Tongue (tissue), 2 donors: ENCODE results near the gene VPREB3. TPM values are rescaled to one million over a fixed set of nuclear protein-coding genes. Genes with fewer than 3 reads are reported as not detected.

ENCODE experiments used
- DNase-seq: peaks from one replicate; pipeline ENCODE4 v3.0.0-alpha.2; 2015
- total RNA-seq: library from RNA; depleted of rRNA; stranded (reverse); fragments of >200 nt; gene quantifications from one replicate; pipeline ENCODE4 v1.2.3, GENCODE V29; 2014

Gene VPREB3
- total RNA-seq, 1 donor from 2014 or later: 1.7 TPM

- no peak for DNase-seq
Observed at GRCh38 chr22:23782703-23783102, 28.5 kb upstream of the VPREB3 start.

GRCh38 chr22:23782252-23782651 is 28.0 kb upstream of the VPREB3 start:
- no peak for DNase-seq

GRCh38 chr22:23781511-23782183 is 27.4 kb upstream of the VPREB3 start:
- DNase-seq: no peak

GRCh38 chr22:23781065-23781464 is 26.8 kb upstream of the VPREB3 start:
- DNase-seq: peak; percentile 56

GRCh38 chr22:23780146-23780748 is 26.0 kb upstream of the VPREB3 start:
- DNase-seq: no peak

GRCh38 chr22:23779731-23780130 is 25.5 kb upstream of the VPREB3 start:
- no peak for DNase-seq

- no peak for DNase-seq
Observed at GRCh38 chr22:23779083-23779482, 24.9 kb upstream of the VPREB3 start.

GRCh38 chr22:23778577-23778900 is 24.3 kb upstream of the VPREB3 start:
- DNase-seq: no peak

- peak; percentile 35 for DNase-seq
Observed at GRCh38 chr22:23777776-23778576, 23.8 kb upstream of the VPREB3 start.

GRCh38 chr22:23775779-23776375 is 21.7 kb upstream of the VPREB3 start:
- DNase-seq: no peak

- peak; percentile 35 for DNase-seq
Observed at GRCh38 chr22:23774922-23775436, 20.8 kb upstream of the VPREB3 start.

GRCh38 chr22:23774114-23774921 is 20.1 kb upstream of the VPREB3 start:
- DNase-seq: no peak

GRCh38 chr22:23773483-23774113 is 19.4 kb upstream of the VPREB3 start:
- DNase-seq: no peak

- peak; percentile 75 for DNase-seq
Observed at GRCh38 chr22:23772649-23773473, 18.6 kb upstream of the VPREB3 start, which contains the start of gene MMP11. Gene MMP11 (plus strand): TSS chr22:23772849. CDS start chr22:23772871, 22 bp downstream.

GRCh38 chr22:23772315-23772648 is 18.1 kb upstream of the VPREB3 start:
- no peak for DNase-seq

- no peak for DNase-seq
Observed at GRCh38 chr22:23769321-23769965, 15.2 kb upstream of the VPREB3 start.

- DNase-seq: peak; percentile 90
Observed at GRCh38 chr22:23767673-23768548, 13.7 kb upstream of the VPREB3 start, which contains the start of gene CHCHD10. Gene CHCHD10 (minus strand): TSS chr22:23767972. CDS start chr22:23767874, 98 bp downstream.

GRCh38 chr22:23767303-23767672 is 13.1 kb upstream of the VPREB3 start:
- no peak for DNase-seq
